ENCODE data around the gene SUCLA2.
A peak's percentile ranks its signal among the peaks of the same experiment; 100 is the strongest.

The SUCLA2 gene

DNA sequence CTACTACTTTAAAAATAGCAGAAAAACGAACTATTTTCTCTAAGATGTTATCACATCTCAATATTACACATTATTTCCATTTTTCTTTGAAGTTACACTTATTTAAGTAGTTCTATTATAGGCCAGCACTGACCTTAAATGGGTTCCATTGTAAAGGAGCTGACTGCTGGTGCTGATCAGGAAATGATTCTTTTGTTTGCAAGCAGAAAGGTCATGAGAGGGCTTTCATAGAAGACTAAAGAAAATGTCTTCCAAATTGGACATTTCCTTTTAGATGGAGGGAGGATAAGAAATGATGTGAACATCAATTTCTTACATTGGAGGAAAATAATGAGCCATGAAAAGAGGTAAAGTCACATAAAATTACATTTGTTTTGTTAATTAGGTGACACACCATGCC is 96.2 kb downstream of the SUCLA2 start:
- Histone ChIP-seq H4K20me1 (ENCODE audit: insufficient read depth, low read length, poor library complexity, severe bottlenecking) (no peaks in the 10 kb centered on the region), H3F3A (ENCODE audit: low read depth) (no peaks in the 10 kb centered on the region), H3K9me2 (replicated peaks; ENCODE audit: low read depth, low read length) (no peaks in the 10 kb centered on the region), H3K9ac (ENCODE audit: low read depth, low read length, poor library complexity, severe bottlenecking) (no peak overlapping the region), H3K9me3 (ENCODE audit: insufficient read depth, low read depth, low read length) (no peaks in the 10 kb centered on the region), H3K4me3 (ENCODE audit: low read length, poor library complexity, severe bottlenecking) (no peak overlapping the region), H3K4me2 (ENCODE audit: low read depth, low read length, poor library complexity, severe bottlenecking) (no peak overlapping the region), H3K4me1 (ENCODE audit: insufficient read depth, low read length, poor library complexity, severe bottlenecking) (peaks cover 4% of the 10 kb centered on the region), H3K36me3 (ENCODE audit: insufficient read depth, low read length) (no peaks in the 10 kb centered on the region), H2AFZ (ENCODE audit: low read length) (no peak overlapping the region), H3K79me2 (ENCODE audit: insufficient read depth, low read length) (no peaks in the 10 kb centered on the region), H3K27me3 (ENCODE audit: insufficient read depth, low read length, poor library complexity, severe bottlenecking) (no peaks in the 10 kb centered on the region)
- TF ChIP-seq, protein P1, sequence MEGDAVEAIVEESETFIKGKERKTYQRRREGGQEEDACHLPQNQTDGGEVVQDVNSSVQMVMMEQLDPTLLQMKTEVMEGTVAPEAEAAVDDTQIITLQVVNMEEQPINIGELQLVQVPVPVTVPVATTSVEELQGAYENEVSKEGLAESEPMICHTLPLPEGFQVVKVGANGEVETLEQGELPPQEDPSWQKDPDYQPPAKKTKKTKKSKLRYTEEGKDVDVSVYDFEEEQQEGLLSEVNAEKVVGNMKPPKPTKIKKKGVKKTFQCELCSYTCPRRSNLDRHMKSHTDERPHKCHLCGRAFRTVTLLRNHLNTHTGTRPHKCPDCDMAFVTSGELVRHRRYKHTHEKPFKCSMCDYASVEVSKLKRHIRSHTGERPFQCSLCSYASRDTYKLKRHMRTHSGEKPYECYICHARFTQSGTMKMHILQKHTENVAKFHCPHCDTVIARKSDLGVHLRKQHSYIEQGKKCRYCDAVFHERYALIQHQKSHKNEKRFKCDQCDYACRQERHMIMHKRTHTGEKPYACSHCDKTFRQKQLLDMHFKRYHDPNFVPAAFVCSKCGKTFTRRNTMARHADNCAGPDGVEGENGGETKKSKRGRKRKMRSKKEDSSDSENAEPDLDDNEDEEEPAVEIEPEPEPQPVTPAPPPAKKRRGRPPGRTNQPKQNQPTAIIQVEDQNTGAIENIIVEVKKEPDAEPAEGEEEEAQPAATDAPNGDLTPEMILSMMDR (conservative IDR thresholded peaks at IDR 0.05; ENCODE audit: low read length): no peak
- no peak for TF ChIP-seq EZH2phosphoT487 (IDR thresholded peaks at IDR 0.05; ENCODE audit: borderline replicate concordance)

DNA sequence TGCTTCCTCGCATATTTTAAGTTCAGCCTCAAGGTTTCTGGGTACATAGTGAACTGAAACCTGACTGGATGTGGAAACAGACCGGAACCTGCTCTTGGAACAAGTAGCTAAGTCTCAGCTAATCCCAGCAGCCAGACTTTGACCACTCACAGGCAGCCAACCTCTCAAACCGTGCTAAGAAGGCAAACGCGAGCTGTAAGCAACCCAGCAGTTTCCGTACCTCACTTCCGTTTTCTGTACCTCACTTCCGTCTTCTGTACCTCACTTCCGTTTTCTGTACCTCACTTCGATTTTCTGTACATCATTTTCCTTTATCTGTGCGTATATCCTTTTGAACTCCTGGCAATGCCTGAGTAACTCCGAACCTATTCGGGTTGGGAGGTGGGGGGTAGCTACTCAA is 96.8 kb downstream of the SUCLA2 start:
- Histone ChIP-seq H3K4me2 (ENCODE audit: low read depth, low read length, poor library complexity, severe bottlenecking) (peak overlapping the region; percentile 6), H3K27me3 (ENCODE audit: insufficient read depth, low read length, poor library complexity, severe bottlenecking) (no peaks in the 10 kb centered on the region), H3F3A (ENCODE audit: low read depth) (no peaks in the 10 kb centered on the region), H3K36me3 (ENCODE audit: insufficient read depth, low read length) (no peaks in the 10 kb centered on the region), H2AFZ (ENCODE audit: low read length) (0 out of 2 replicates have a peak overlapping the region, but pooled peaks have one; percentile 26), H3K4me1 (ENCODE audit: insufficient read depth, low read length, poor library complexity, severe bottlenecking) (peaks cover 4% of the 10 kb centered on the region), H3K9me2 (replicated peaks; ENCODE audit: low read depth, low read length) (no peaks in the 10 kb centered on the region), H3K79me2 (ENCODE audit: insufficient read depth, low read length) (no peaks in the 10 kb centered on the region), H3K9me3 (ENCODE audit: insufficient read depth, low read depth, low read length) (no peaks in the 10 kb centered on the region), H3K9ac (ENCODE audit: low read depth, low read length, poor library complexity, severe bottlenecking) (no peak overlapping the region), H4K20me1 (ENCODE audit: insufficient read depth, low read length, poor library complexity, severe bottlenecking) (no peaks in the 10 kb centered on the region), H3K4me3 (ENCODE audit: low read length, poor library complexity, severe bottlenecking) (no peak overlapping the region)
- no peak for TF ChIP-seq EZH2phosphoT487 (IDR thresholded peaks at IDR 0.05; ENCODE audit: borderline replicate concordance)
- TF ChIP-seq, protein P1 (conservative IDR thresholded peaks at IDR 0.05; ENCODE audit: low read length): no peak

DNA sequence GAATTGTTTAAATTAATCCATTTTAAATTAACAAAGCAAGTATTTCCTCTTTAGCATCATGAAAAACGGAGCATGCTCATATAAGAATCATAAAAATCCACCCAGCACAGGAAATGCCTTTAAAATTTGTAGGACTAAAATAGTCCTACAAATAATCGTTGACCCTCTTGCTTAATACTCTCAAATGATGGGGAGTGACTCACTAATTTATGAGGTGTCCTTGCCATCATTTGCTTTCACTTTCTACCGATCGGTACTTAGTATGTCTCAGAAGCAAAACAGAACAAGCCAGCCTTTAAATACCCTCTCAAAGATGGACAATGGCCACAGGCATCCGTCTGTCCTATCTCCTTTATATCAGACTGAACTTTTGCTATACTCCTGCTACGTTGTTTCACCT is 97.2 kb downstream of the SUCLA2 start:
- no peaks in the 10 kb centered on the region for H4K20me1 ChIP-seq (ENCODE audit: insufficient read depth, low read length, poor library complexity, severe bottlenecking)
- H3F3A ChIP-seq (ENCODE audit: low read depth): no peaks in the 10 kb centered on the region
- H2AFZ ChIP-seq (ENCODE audit: low read length): 0 out of 2 replicates have a peak overlapping the region, but pooled peaks have one; percentile 26
- H3K9me3 ChIP-seq (ENCODE audit: insufficient read depth, low read depth, low read length): no peaks in the 10 kb centered on the region
- H3K27me3 ChIP-seq (ENCODE audit: insufficient read depth, low read length, poor library complexity, severe bottlenecking): no peaks in the 10 kb centered on the region
- H3K9me2 ChIP-seq (replicated peaks; ENCODE audit: low read depth, low read length): no peaks in the 10 kb centered on the region
- no peaks in the 10 kb centered on the region for H3K36me3 ChIP-seq (ENCODE audit: insufficient read depth, low read length)
- H3K4me3 ChIP-seq (ENCODE audit: low read length, poor library complexity, severe bottlenecking): no peak overlapping the region
- TF ChIP-seq, protein P1 (conservative IDR thresholded peaks at IDR 0.05; ENCODE audit: low read length): no peak
- no peak for TF ChIP-seq EZH2phosphoT487 (IDR thresholded peaks at IDR 0.05; ENCODE audit: borderline replicate concordance)
- peaks cover 4% of the 10 kb centered on the region for H3K4me1 ChIP-seq (ENCODE audit: insufficient read depth, low read length, poor library complexity, severe bottlenecking)
- peak overlapping the region; percentile 6 for H3K4me2 ChIP-seq (ENCODE audit: low read depth, low read length, poor library complexity, severe bottlenecking)
- no peaks in the 10 kb centered on the region for H3K79me2 ChIP-seq (ENCODE audit: insufficient read depth, low read length)
- no peak overlapping the region for H3K9ac ChIP-seq (ENCODE audit: low read depth, low read length, poor library complexity, severe bottlenecking)

All from Loucy (cell line).